Measurements from ENCODE around the gene RHOBTB3.
"Not testable (repeated sequence)": the region's sequence is repeated elsewhere in the genome, so short reads cannot be mapped to it uniquely, and the experiment has no call there.

DNA sequence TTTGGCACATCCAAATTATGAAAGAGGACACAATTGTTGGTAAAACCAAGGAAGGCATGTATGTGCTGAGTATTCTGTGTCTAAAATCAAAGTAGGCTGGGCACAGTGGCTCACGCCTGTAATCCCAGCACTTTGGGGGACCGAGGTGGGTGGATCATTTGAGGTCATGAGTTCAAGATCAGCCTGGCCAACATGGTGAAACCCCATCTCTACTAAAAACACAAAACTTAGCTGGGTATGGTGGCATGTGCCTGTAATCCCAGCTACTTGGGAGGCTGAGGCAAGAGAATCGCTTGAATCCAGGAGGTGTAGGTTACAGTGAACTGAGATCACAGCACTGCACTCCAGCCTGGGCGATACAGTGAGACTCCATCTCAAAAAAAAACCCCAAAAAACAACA, 105.8 kb downstream of the RHOBTB3 start:
- TF ChIP-seq, protein P1, sequence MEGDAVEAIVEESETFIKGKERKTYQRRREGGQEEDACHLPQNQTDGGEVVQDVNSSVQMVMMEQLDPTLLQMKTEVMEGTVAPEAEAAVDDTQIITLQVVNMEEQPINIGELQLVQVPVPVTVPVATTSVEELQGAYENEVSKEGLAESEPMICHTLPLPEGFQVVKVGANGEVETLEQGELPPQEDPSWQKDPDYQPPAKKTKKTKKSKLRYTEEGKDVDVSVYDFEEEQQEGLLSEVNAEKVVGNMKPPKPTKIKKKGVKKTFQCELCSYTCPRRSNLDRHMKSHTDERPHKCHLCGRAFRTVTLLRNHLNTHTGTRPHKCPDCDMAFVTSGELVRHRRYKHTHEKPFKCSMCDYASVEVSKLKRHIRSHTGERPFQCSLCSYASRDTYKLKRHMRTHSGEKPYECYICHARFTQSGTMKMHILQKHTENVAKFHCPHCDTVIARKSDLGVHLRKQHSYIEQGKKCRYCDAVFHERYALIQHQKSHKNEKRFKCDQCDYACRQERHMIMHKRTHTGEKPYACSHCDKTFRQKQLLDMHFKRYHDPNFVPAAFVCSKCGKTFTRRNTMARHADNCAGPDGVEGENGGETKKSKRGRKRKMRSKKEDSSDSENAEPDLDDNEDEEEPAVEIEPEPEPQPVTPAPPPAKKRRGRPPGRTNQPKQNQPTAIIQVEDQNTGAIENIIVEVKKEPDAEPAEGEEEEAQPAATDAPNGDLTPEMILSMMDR (IDR thresholded peaks at IDR 0.05; ENCODE audit: insufficient read depth, low read depth, low read length) = not testable (repeated sequence)
- TF ChIP-seq EZH2 (IDR thresholded peaks at IDR 0.05; ENCODE audit: insufficient read depth, low read length) = not testable (repeated sequence)

All from astrocyte (in vitro differentiated cells and primary cell).